IMR-90 (cell line): Measurements from ENCODE around the gene MOB2.

Experiments
- CTCF ChIP-seq: conservative IDR thresholded peaks from 2 replicates; pipeline ENCODE4 v1.5.1; 2012; ENCODE audit warnings: mild to moderate bottlenecking, low read depth, low read length, improper control_type of control experiment
- MXI1 ChIP-seq: IDR thresholded peaks from 2 replicates; pipeline ENCODE4 v1.6.1; 2012; ENCODE audit warnings: low read depth, mild to moderate bottlenecking, low read length, moderate library complexity, borderline replicate concordance
- POLR2A ChIP-seq: IDR thresholded peaks from 2 replicates; pipeline ENCODE4 v1.6.1; 2012; ENCODE audit warnings: mild to moderate bottlenecking, low read depth, low read length
- RAD21 ChIP-seq: IDR thresholded peaks from 2 replicates; pipeline ENCODE4 v1.6.1; 2012; ENCODE audit warnings: low read length, improper control_type of control experiment
- SMC3 ChIP-seq: fragments of 150-350 bp; IDR thresholded peaks from 2 replicates; pipeline ENCODE4 v1.6.1; 2016; ENCODE audit warnings: low read depth, mild to moderate bottlenecking, antibody characterized with exemption, low read length, moderate library complexity

DNA sequence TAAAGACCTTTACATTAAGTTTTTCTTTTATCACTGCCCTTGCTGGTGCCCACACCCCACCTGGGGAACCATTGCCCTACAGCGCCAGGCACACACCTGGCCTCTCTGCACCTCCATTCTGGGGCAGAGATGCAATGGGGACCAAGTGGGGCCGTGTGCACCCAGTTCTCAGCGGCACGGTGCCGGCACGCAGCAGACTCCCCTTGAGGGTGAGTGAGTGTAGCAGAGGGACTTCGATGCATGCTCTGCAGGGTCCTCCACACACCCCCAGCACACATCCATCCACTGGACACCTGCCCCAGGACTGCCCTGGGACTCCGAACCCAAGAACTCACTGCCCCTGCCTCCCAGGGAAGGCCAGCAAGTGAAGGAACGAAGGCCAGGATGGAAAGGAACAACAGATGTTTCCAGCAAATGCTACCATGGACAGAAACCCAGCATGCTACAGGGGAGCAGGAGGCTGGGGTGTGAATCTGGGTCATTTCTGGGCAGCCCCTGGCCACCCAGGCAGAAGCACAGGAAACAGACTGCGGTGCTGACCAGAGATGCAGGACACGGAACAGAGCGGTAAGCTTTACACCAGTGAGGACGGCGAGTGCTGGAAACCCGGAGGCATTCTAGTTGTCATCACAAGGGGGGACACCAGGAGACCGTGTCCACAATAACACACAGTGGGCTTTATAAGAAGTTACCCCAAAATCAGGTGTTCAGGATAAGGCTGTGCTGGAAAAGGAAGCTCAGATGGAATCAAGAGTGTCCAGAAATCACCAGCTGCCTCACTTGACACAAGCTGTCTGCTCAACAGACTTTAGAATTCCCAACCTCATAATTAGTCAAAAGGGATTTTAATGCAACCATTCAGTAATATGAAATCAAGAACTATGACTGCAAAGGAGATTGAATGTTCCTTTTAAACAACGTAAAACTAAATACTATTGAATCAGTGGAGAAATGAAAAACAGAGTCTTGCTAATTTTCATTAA, 32.7 kb upstream of the MOB2 start:
- TF ChIP-seq POLR2A (no peak), MXI1 (no peak), SMC3 (no peak), RAD21 (no peak), CTCF (no peak)
